ENCODE measurements around the gene MAPK14. TPM values are rescaled to one million over a fixed set of nuclear protein-coding genes. Genes with fewer than 3 reads are reported as not detected.

MAPK14 gene
- total and polyA plus RNA-seq, 12 donors: 11.3 to 119 (median 49.3) TPM

- Histone ChIP-seq H3K36me3 (replicated peaks in 1 of 2) (no peaks in the 10 kb centered on the region), H3K9me3 (replicated peaks in 1 of 3) (no peaks in the 10 kb centered on the region), H3K4me1 (replicated peaks in 1 of 2) (peaks cover 0 to 21% of the 10 kb centered on the region in 2 donors), H3K27me3 (no peaks in the 10 kb centered on the region), H3K27ac (peak overlapping the region in 1 of 5 donors; percentile 4), H3K4me3 (no peak overlapping the region)
- no peak for DNase-seq
- TF ChIP-seq POLR2A (IDR thresholded peaks at IDR 0.05): no peak
- no peak for TF ChIP-seq CTCF (IDR thresholded peaks at IDR 0.05)
- 46 to 63% (median 48%) methylated on average over 5 of the region's 5 CpGs for WGBS, 4 donors
- intact Hi-C loops (cut with DNase I): loop anchor here (2.0 to 10.0 kb wide), 4 partner anchors 67 to 179 kb away; partner anchors contain the start of gene BRPF3 (in 1 of the 2)
Measured at GRCh38 chr6:36025932-36026327, 1.7 kb upstream of the MAPK14 start.

GRCh38 chr6:36028088-36028876, 674 bp downstream of the MAPK14 start:
- Histone ChIP-seq H3K27ac (peak overlapping the region; percentile 82 to 96 (median 90)), H3K9me3 (replicated peaks in 1 of 3) (no peaks in the 10 kb centered on the region), H3K4me3 (peak overlapping the region; percentile 84 to 99 (median 88)), H3K36me3 (replicated peaks in 1 of 2) (no peaks in the 10 kb centered on the region), H3K4me1 (replicated peaks in 1 of 2) (peaks cover 0 to 43% of the 10 kb centered on the region in 2 donors), H3K27me3 (no peaks in the 10 kb centered on the region)
- TF ChIP-seq POLR2A (IDR thresholded peaks at IDR 0.05): peak in 1 of 2 donors; percentile 52
- peak in 1 of 6 experiments; percentile 7 for TF ChIP-seq CTCF (IDR thresholded peaks at IDR 0.05)
- intact Hi-C loops (cut with DNase I): loop anchor here (10.0 kb wide), 2 partner anchors 167 to 177 kb away; partner anchors contain the start of gene BRPF3 (in 1 of the 2)
- 0% methylated on average over 18 to 44 of the region's 44 CpGs for WGBS, 4 donors
- DNase-seq: peak; percentile 33 to 66 (median 54)

GRCh38 chr6:36028877-36029324, 1.3 kb downstream of the MAPK14 start:
- Histone ChIP-seq H3K9me3 (replicated peaks in 1 of 3) (no peaks in the 10 kb centered on the region), H3K27me3 (no peaks in the 10 kb centered on the region), H3K4me3 (peak overlapping the region in 3 of 4 donors; percentile 84 to 91 (median 86)), H3K36me3 (replicated peaks in 1 of 2) (no peaks in the 10 kb centered on the region), H3K27ac (peak overlapping the region; percentile 82 to 96 (median 90)), H3K4me1 (replicated peaks in 1 of 2) (peaks cover 4 to 49% of the 10 kb centered on the region in 2 donors)
- WGBS, 4 donors: 0% methylated on average over 13 of the region's 13 CpGs
- intact Hi-C loops (cut with DNase I): loop anchor here (10.0 kb wide), 2 partner anchors 166 to 176 kb away; partner anchors contain the start of gene BRPF3 (in 1 of the 2)
- DNase-seq: peak; percentile 65 to 87 (median 86)
- TF ChIP-seq POLR2A (IDR thresholded peaks at IDR 0.05) (peak in 1 of 2 donors; percentile 70), CTCF (IDR thresholded peaks at IDR 0.05) (peak in 1 of 6 experiments; percentile 6)

- H3K4me3 ChIP-seq: peak overlapping the region in 3 of 4 donors; percentile 84 to 91 (median 86)
- H3K9me3 ChIP-seq (replicated peaks in 1 of 3): no peaks in the 10 kb centered on the region
- no peaks in the 10 kb centered on the region for H3K27me3 ChIP-seq
- H3K27ac ChIP-seq: peak overlapping the region; percentile 82 to 96 (median 90)
- H3K4me1 ChIP-seq (replicated peaks in 1 of 2): peaks cover 9 to 52% of the 10 kb centered on the region in 2 donors
- intact Hi-C loops (cut with DNase I): loop anchor here (10.0 kb wide), 2 partner anchors 165 to 175 kb away; partner anchors contain the start of gene BRPF3 (in 1 of the 2)
- no peaks in the 10 kb centered on the region for H3K36me3 ChIP-seq (replicated peaks in 1 of 2)
- 1 to 3% (median 1%) methylated on average over 6 of the region's 6 CpGs for whole genome bisulfite sequencing, 4 donors
- no peak for DNase-seq
- TF ChIP-seq POLR2A (IDR thresholded peaks at IDR 0.05): no peak
- no peak for TF ChIP-seq CTCF (IDR thresholded peaks at IDR 0.05)
Measured at GRCh38 chr6:36029464-36029863, 1.9 kb downstream of the MAPK14 start.
